PC-9 (cell line): ENCODE results near the gene PLK1. TPM values are rescaled to one million over a fixed set of nuclear protein-coding genes. Genes with fewer than 3 reads are reported as not detected.

Experiments
- BruUV-seq: library from RNA; stranded (reverse); fragments of 400-500 nt; replicated peaks from 2 replicates; lab custom pipeline; 2021; lab: Mats Ljungman, UMichigan
- CTCF ChIA-PET: fragments of 300-600 bp; sonication (Branson Sonifier 250); formaldehyde crosslinking; loops from one replicate; lab custom pipeline; 2022; ENCODE audit warnings: antibody characterized with exemption; lab: Charles Lee
- POLR2A ChIA-PET: fragments of 300-600 bp; sonication (Branson Sonifier 250); formaldehyde crosslinking; loops from one replicate; lab custom pipeline; 2022; ENCODE audit warnings: antibody characterized with exemption; ENCODE audit not compliant: unreplicated experiment; lab: Charles Lee
- DNase-seq, 2 experiments: peaks; one replicate each; pipeline versions ENCODE4 v3.0.0 to v3.0.0-alpha.2; 2015 to 2022; ENCODE audit warnings: mixed read lengths in 1 of 2
- H2AFZ ChIP-seq: fragments of 200-600 bp; sonication (generic); 2 replicates; pipeline ENCODE4 v1.8.1; 2017; ENCODE audit warnings: antibody characterized with exemption
- H3F3A ChIP-seq: fragments of 200-600 bp; sonication (generic); 2 replicates; pipeline ENCODE4 v1.8.1; 2017; ENCODE audit warnings: antibody characterized with exemption, mild to moderate bottlenecking, low read depth; ENCODE audit not compliant: insufficient read depth
- H3K27ac ChIP-seq: fragments of 200-600 bp; sonication (generic); 2 replicates; pipeline ENCODE4 v1.6.1; 2016; ENCODE audit warnings: mixed run types
- H3K27me3 ChIP-seq: fragments of 200-600 bp; sonication (generic); 2 replicates; pipeline ENCODE4 v1.6.1; 2016; ENCODE audit warnings: low read depth, mixed run types; ENCODE audit not compliant: insufficient read depth
- H3K36me3 ChIP-seq: fragments of 200-600 bp; sonication (generic); 2 replicates; pipeline ENCODE4 v1.6.1; 2016; ENCODE audit warnings: low read depth, mixed run types
- H3K4me1 ChIP-seq: fragments of 200-600 bp; sonication (generic); replicated peaks from 2 replicates; pipeline ENCODE4 v1.6.1; 2016; ENCODE audit warnings: mixed run types; ENCODE audit not compliant: insufficient read depth
- H3K4me2 ChIP-seq: fragments of 200-600 bp; sonication (generic); 2 replicates; pipeline ENCODE4 v1.6.1; 2017; ENCODE audit warnings: mixed run types
- H3K4me3 ChIP-seq: fragments of 200-600 bp; sonication (generic); 2 replicates; pipeline ENCODE4 v1.6.1; 2016; ENCODE audit warnings: mixed run types
- H3K79me2 ChIP-seq: fragments of 200-600 bp; sonication (generic); 2 replicates; pipeline ENCODE4 v1.6.1; 2017; ENCODE audit warnings: low read depth, mixed run types
- H3K9me2 ChIP-seq: fragments of 200-600 bp; sonication (generic); 2 replicates; pipeline ENCODE4 v1.8.1; 2017; ENCODE audit warnings: mild to moderate bottlenecking; ENCODE audit not compliant: insufficient read depth
- H3K9me3 ChIP-seq: fragments of 200-600 bp; sonication (generic); 2 replicates; pipeline ENCODE4 v1.8.1; 2016; ENCODE audit warnings: low read depth; ENCODE audit not compliant: insufficient read depth
- H4K20me1 ChIP-seq: fragments of 200-600 bp; sonication (generic); 2 replicates; pipeline ENCODE4 v1.8.1; 2017; ENCODE audit not compliant: insufficient read depth
- CTCF ChIP-seq: fragments of 200-600 bp; sonication (generic); conservative IDR thresholded peaks from 2 replicates; pipeline ENCODE4 v1.6.1; 2017; ENCODE audit warnings: mixed run types, antibody characterized with exemption, mild to moderate bottlenecking, moderate library complexity
- EZH2 ChIP-seq: fragments of 200-600 bp; sonication (generic); IDR thresholded peaks from 2 replicates; pipeline ENCODE4 v1.8.0; 2017; ENCODE audit warnings: antibody characterized with exemption, low read depth
- intact Hi-C: fragments of 100-400 bp; cut with micrococcal nuclease; formaldehyde crosslinking; loops from one replicate; pipeline ENCODE4 v1.10.0; 2022; ENCODE audit not compliant: unreplicated experiment
- total RNA-seq: library from RNA; stranded (reverse); gene quantifications from 2 replicates; pipeline ENCODE4 v1.2.3, GENCODE V29; 2021

Gene PLK1
- total RNA-seq, 1 experiment from 2014 or later, result 169 TPM

GRCh38 chr16:23739516-23739915, 60.8 kb downstream of the PLK1 start:
- Histone ChIP-seq H3K4me3 (no peak overlapping the region), H4K20me1 (no peaks in the 10 kb centered on the region), H3K9me2 (no peaks in the 10 kb centered on the region), H3K79me2 (no peaks in the 10 kb centered on the region), H3K9me3 (no peaks in the 10 kb centered on the region), H3K4me1 (no peaks in the 10 kb centered on the region), H3F3A (no peaks in the 10 kb centered on the region), H3K4me2 (no peak overlapping the region), H3K27ac (no peak overlapping the region), H3K27me3 (peaks cover 70% of the 10 kb centered on the region), H2AFZ (no peak overlapping the region), H3K36me3 (no peaks in the 10 kb centered on the region)
- intact Hi-C loops, result loop anchor here (5.0 kb wide), 1 partner anchor 763 kb away; no protein-coding TSS in a partner anchor
- DNase-seq, result no peak
- no TSS peak for BruUV-seq
- POLR2A ChIA-PET, result interaction anchor here (0.6 kb wide), 1 partner anchor 20 kb away, joined by 4 read pairs; no protein-coding TSS in a partner anchor
- TF ChIP-seq EZH2, result no peak
- TF ChIP-seq CTCF, result no peak
- CTCF ChIA-PET, result no interaction called here

Other genes with a start within 250 kb of the PLK1 start
- gene COG7, start 225.7 kb upstream of the PLK1 start, total RNA-seq, result 38.3 and 40.7 TPM in 2 replicates
- 68.5 and 85.1 TPM in 2 replicates for gene GGA2, start 168.4 kb upstream of the PLK1 start, total RNA-seq
- 34.9 and 43.3 TPM in 2 replicates for gene EARS2, start 121.5 kb upstream of the PLK1 start, total RNA-seq
- 95.8 and 98.2 TPM in 2 replicates for gene UBFD1, start 121.2 kb upstream of the PLK1 start, total RNA-seq
- gene NDUFAB1, start 82.6 kb upstream of the PLK1 start, total RNA-seq, result 125 and 136 TPM in 2 replicates
- 15.1 and 19.1 TPM in 2 replicates for gene PALB2, start 37.6 kb upstream of the PLK1 start, total RNA-seq
- gene DCTN5, start 37.4 kb upstream of the PLK1 start, total RNA-seq, result 52.9 and 84.8 TPM in 2 replicates
- 3.4 and 3.9 TPM in 2 replicates for gene ERN2, start 34.3 kb downstream of the PLK1 start, total RNA-seq
- gene CHP2, start 76.1 kb downstream of the PLK1 start, total RNA-seq, result not detected in 2 replicates
- gene PRKCB, start 157.1 kb downstream of the PLK1 start, total RNA-seq, result not detected in 2 replicates